Smooth muscle cell (in vitro differentiated cells): ENCODE measurements around the gene CCSER1. TPM values are rescaled to one million over a fixed set of nuclear protein-coding genes. Genes with fewer than 3 reads are reported as not detected.

Experiments
- DNase-seq: peaks from one replicate; lab custom pipeline; 2025; ENCODE audit not compliant: unreplicated experiment; lab: John Stamatoyannopoulos, UW
- H2AFZ ChIP-seq: fragments of 200-600 bp; sonication (generic); 2 replicates; pipeline ENCODE4 v1.6.0; 2016; ENCODE audit warnings: antibody characterized with exemption, low read depth, mild to moderate bottlenecking
- H3F3A ChIP-seq: fragments of 200-600 bp; sonication (generic); 2 replicates; pipeline ENCODE4 v1.6.0; 2017; ENCODE audit warnings: antibody characterized with exemption, low read depth
- H3K27ac ChIP-seq: fragments of 200-600 bp; sonication (generic); 2 replicates; pipeline ENCODE4 v1.5.1; 2016; ENCODE audit warnings: low read depth, mild to moderate bottlenecking
- H3K27me3 ChIP-seq: fragments of 200-600 bp; sonication (generic); 2 replicates; pipeline ENCODE4 v1.6.1; 2016; ENCODE audit warnings: low read depth, mild to moderate bottlenecking
- H3K36me3 ChIP-seq: fragments of 200-600 bp; sonication (generic); 2 replicates; pipeline ENCODE4 v1.5.1; 2016; ENCODE audit warnings: low read depth
- H3K4me1 ChIP-seq: fragments of 200-600 bp; sonication (generic); 2 replicates; pipeline ENCODE4 v1.5.1; 2016; ENCODE audit warnings: low read depth
- H3K4me2 ChIP-seq: fragments of 200-600 bp; sonication (generic); 2 replicates; pipeline ENCODE4 v1.6.0; 2016; ENCODE audit warnings: mild to moderate bottlenecking
- H3K4me3 ChIP-seq: fragments of 200-600 bp; sonication (generic); 2 replicates; pipeline ENCODE4 v1.5.1; 2016; ENCODE audit warnings: mild to moderate bottlenecking
- H3K79me2 ChIP-seq: fragments of 200-600 bp; sonication (generic); 2 replicates; pipeline ENCODE4 v1.6.0; 2016; ENCODE audit warnings: low read depth, mild to moderate bottlenecking
- H3K9ac ChIP-seq: fragments of 200-600 bp; sonication (generic); 2 replicates; pipeline ENCODE4 v1.6.0; 2016; ENCODE audit warnings: low read depth
- H3K9me3 ChIP-seq: fragments of 200-600 bp; sonication (generic); replicated peaks from 2 replicates; pipeline ENCODE4 v1.5.1; 2016; ENCODE audit warnings: low read depth
- H4K20me1 ChIP-seq: fragments of 200-600 bp; sonication (generic); 2 replicates; pipeline ENCODE4 v1.6.0; 2016; ENCODE audit warnings: low read depth
- WGBS: methylation state at CpG from one replicate; pipeline ENCODE4 v1.1.7; 2016; ENCODE audit warnings: low lambda C conversion rate; 5-methylcytosine and 5-hydroxymethylcytosine counted together
- polyA plus RNA-seq: library from polyadenylated mRNA; unstranded; fragments of >200 nt; fragmentation: Nextera tagmentation; extraction: Ambion mirVana; gene quantifications from 2 replicates; pipeline ENCODE4 v1.2.1, GENCODE V29; 2016
- total RNA-seq: library from RNA; depleted of rRNA; stranded (reverse); fragments of >200 nt; gene quantifications from 2 replicates; pipeline ENCODE4 v1.2.3, GENCODE V29; 2014
- TF ChIP-seq, protein P1 (sequence below): fragments of 200-600 bp; sonication (generic); IDR thresholded peaks from 2 replicates; pipeline ENCODE4 v1.5.1; 2017; ENCODE audit warnings: borderline replicate concordance, mild to moderate bottlenecking, antibody characterized with exemption; ENCODE audit not compliant: insufficient read depth, poor library complexity, severe bottlenecking

The CCSER1 gene
- total and polyA plus RNA-seq, 2 experiments from 2014 or later: 0.76 TPM; not detected in 1

DNA sequence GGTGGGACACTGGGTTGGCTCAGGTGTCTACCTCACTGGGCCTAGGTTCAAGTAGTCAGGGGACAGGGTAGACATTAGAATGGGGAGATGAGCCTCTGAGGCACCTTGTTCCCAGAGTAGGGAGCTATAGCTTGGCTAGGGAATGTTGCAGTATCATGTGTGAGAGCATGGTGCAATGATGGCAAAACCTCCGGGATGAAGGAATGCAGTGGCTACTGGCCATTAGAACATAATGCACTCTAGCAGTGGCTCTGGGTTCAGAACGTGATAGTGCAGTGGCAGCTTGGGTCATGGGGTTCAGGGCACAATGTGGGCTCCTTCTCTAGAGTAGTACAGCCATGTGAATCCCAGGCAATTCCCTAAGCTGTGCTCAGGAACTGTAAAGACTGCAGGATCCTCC is 471.5 kb downstream of the CCSER1 start:
- DNase-seq: no peak
- Histone ChIP-seq H3K27me3 (no peaks in the 10 kb centered on the region), H3K4me2 (no peak overlapping the region), H4K20me1 (no peaks in the 10 kb centered on the region), H2AFZ (no peak overlapping the region), H3F3A (no peaks in the 10 kb centered on the region), H3K9me3 (no peaks in the 10 kb centered on the region), H3K4me3 (no peak overlapping the region), H3K36me3 (no peaks in the 10 kb centered on the region), H3K9ac (no peak overlapping the region), H3K27ac (no peak overlapping the region), H3K79me2 (no peaks in the 10 kb centered on the region), H3K4me1 (no peaks in the 10 kb centered on the region)
- 75% methylated on average over 2 of the region's 2 CpGs for WGBS
- TF ChIP-seq, protein P1, sequence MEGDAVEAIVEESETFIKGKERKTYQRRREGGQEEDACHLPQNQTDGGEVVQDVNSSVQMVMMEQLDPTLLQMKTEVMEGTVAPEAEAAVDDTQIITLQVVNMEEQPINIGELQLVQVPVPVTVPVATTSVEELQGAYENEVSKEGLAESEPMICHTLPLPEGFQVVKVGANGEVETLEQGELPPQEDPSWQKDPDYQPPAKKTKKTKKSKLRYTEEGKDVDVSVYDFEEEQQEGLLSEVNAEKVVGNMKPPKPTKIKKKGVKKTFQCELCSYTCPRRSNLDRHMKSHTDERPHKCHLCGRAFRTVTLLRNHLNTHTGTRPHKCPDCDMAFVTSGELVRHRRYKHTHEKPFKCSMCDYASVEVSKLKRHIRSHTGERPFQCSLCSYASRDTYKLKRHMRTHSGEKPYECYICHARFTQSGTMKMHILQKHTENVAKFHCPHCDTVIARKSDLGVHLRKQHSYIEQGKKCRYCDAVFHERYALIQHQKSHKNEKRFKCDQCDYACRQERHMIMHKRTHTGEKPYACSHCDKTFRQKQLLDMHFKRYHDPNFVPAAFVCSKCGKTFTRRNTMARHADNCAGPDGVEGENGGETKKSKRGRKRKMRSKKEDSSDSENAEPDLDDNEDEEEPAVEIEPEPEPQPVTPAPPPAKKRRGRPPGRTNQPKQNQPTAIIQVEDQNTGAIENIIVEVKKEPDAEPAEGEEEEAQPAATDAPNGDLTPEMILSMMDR: no peak

DNA sequence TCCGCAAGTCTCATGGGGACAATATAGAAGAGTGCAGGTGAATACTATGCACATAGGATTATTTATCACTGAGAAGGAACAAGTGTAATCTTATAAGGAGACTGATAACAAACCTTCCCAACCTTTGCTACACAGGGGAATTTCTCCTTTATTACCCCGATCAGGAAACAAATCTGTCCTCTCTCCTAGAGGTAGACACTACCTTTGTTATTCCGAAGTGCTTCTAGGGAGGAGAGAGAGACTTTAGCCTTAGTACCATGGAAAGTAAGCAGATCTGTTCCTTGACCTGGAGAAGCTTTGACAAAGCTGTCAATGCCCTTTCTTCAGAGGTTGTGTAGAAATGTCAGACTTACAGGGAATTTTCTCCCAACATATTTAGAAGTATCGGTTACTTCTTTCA is 475.5 kb downstream of the CCSER1 start:
- H3K9me3 ChIP-seq: no peaks in the 10 kb centered on the region

DNA sequence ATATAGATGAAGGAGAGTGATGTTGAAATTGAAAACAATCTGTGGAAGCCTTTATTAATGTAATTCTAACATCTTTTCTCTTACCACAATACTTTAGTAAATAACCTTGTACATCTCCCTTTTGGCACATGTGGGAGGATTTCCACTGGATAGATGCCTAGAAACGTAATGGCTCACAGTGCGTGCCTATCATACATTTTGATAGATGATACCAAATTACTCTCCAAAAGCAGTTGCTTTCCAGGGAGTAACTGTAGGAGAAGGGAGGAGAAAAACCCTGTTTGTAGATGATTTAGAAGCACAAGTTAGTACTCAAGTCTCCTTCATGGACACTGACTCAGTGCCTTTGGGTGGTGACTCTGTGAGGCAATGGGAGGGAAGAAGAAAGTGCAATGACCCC is 476.3 kb downstream of the CCSER1 start:
- Histone ChIP-seq H2AFZ (no peak overlapping the region), H3K9ac (no peak overlapping the region), H3K4me3 (no peak overlapping the region), H3K4me2 (no peak overlapping the region), H3K9me3 (no peaks in the 10 kb centered on the region), H3K27ac (no peak overlapping the region), H3K36me3 (no peaks in the 10 kb centered on the region), H3K4me1 (no peaks in the 10 kb centered on the region), H3F3A (no peaks in the 10 kb centered on the region), H3K27me3 (no peaks in the 10 kb centered on the region), H3K79me2 (no peaks in the 10 kb centered on the region), H4K20me1 (no peaks in the 10 kb centered on the region)
- DNase-seq: no peak
- WGBS: 68% methylated on average over 2 of the region's 2 CpGs
- TF ChIP-seq, protein P1: no peak

More for the DNA sequence above, 475.5 kb downstream of the CCSER1 start:
- Histone ChIP-seq H4K20me1 (no peaks in the 10 kb centered on the region), H3K4me3 (no peak overlapping the region), H2AFZ (no peak overlapping the region), H3K36me3 (no peaks in the 10 kb centered on the region), H3F3A (no peaks in the 10 kb centered on the region), H3K4me2 (no peak overlapping the region), H3K27me3 (no peaks in the 10 kb centered on the region), H3K27ac (no peak overlapping the region), H3K4me1 (no peaks in the 10 kb centered on the region), H3K79me2 (no peaks in the 10 kb centered on the region), H3K9ac (no peak overlapping the region)
- no peak for DNase-seq
- WGBS: 91% methylated on average over 4 of the region's 4 CpGs
- TF ChIP-seq, protein P1: no peak

DNA sequence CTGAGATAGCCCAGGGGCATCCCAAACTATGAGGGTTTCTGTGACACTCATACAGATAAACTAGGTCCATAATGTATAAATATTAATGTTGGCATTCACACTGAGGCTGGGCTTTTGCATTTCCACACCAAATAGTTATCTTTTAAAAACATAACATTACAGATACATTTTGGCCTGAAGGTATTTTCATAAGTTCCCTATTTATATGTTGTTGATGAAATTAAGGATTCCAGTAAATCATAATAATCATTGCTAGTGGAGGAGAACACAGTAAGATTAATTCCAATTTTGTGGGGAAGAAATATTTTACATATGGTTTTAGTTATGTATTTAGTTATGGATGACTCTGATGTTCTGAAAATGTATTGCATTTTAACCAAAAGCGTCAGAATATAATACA is 479.6 kb downstream of the CCSER1 start:
- Histone ChIP-seq H3K27ac (no peak overlapping the region), H3K4me2 (no peak overlapping the region), H3F3A (no peaks in the 10 kb centered on the region), H3K4me1 (no peaks in the 10 kb centered on the region), H3K9me3 (no peaks in the 10 kb centered on the region), H3K9ac (no peak overlapping the region), H3K79me2 (no peaks in the 10 kb centered on the region), H2AFZ (no peak overlapping the region), H3K4me3 (no peak overlapping the region), H3K27me3 (no peaks in the 10 kb centered on the region), H4K20me1 (no peaks in the 10 kb centered on the region), H3K36me3 (no peaks in the 10 kb centered on the region)
- 95% methylated on average over 1 of the region's 1 CpG for WGBS
- TF ChIP-seq, protein P1: no peak
- DNase-seq: no peak
